Karpas-422 (cell line): Measurements from ENCODE around the gene ASL. TPM values are rescaled to one million over a fixed set of nuclear protein-coding genes. Genes with fewer than 3 reads are reported as not detected.
"Not testable (repeated sequence)": the region's sequence is repeated elsewhere in the genome, so short reads cannot be mapped to it uniquely, and the experiment has no call there.

Experiments
- DNase-seq: peaks from one replicate; pipeline ENCODE4 v3.0.0-alpha.2; 2015
- H2AFZ ChIP-seq: fragments of 200-600 bp; sonication (generic); 2 replicates; pipeline ENCODE4 v1.6.1; 2014; ENCODE audit warnings: antibody characterized with exemption, low read length, mixed read lengths
- H3K27ac ChIP-seq: fragments of 200-600 bp; sonication (generic); 2 replicates; pipeline ENCODE4 v1.5.1; 2014; ENCODE audit warnings: mild to moderate bottlenecking, low read length, moderate library complexity
- H3K27me3 ChIP-seq: fragments of 200-600 bp; sonication (generic); 2 replicates; pipeline ENCODE4 v1.6.1; 2014; ENCODE audit warnings: low read length, mixed read lengths
- H3K36me3 ChIP-seq: fragments of 200-600 bp; sonication (generic); 2 replicates; pipeline ENCODE4 v1.6.1; 2014; ENCODE audit warnings: low read length, mixed read lengths; ENCODE audit not compliant: insufficient read depth
- H3K4me1 ChIP-seq: fragments of 200-600 bp; sonication (generic); 2 replicates; pipeline ENCODE4 v1.6.1; 2014; ENCODE audit warnings: mild to moderate bottlenecking, low read length, mixed read lengths
- H3K4me2 ChIP-seq: fragments of 200-600 bp; sonication (generic); 2 replicates; pipeline ENCODE4 v1.6.1; 2014; ENCODE audit warnings: low read length, low read depth, mild to moderate bottlenecking; ENCODE audit not compliant: poor library complexity, severe bottlenecking
- H3K4me3 ChIP-seq: fragments of 200-600 bp; sonication (generic); 2 replicates; pipeline ENCODE4 v1.5.1; 2014; ENCODE audit warnings: mild to moderate bottlenecking, antibody characterized with exemption, low read length, mixed read lengths
- H3K79me2 ChIP-seq: fragments of 200-600 bp; sonication (generic); 2 replicates; pipeline ENCODE4 v1.6.1; 2014; ENCODE audit warnings: mild to moderate bottlenecking, low read length, mixed read lengths
- H3K9ac ChIP-seq: fragments of 200-600 bp; sonication (generic); 2 replicates; pipeline ENCODE4 v1.6.0; 2014; ENCODE audit warnings: low read length
- H3K9me2 ChIP-seq: fragments of 200-600 bp; sonication (generic), shearing (Covaris generic); replicated peaks from 2 replicates; pipeline ENCODE4 v1.6.0; 2014; ENCODE audit warnings: mild to moderate bottlenecking, low read length, moderate library complexity; ENCODE audit not compliant: insufficient read depth
- H3K9me3 ChIP-seq: fragments of 300-700, 200-600 bp; sonication (generic); 2 replicates; pipeline ENCODE4 v1.6.1; 2014; ENCODE audit warnings: low read length, mixed read lengths
- H4K20me1 ChIP-seq: fragments of 200-600 bp; sonication (generic); 2 replicates; pipeline ENCODE4 v1.6.1; 2014; ENCODE audit warnings: mild to moderate bottlenecking, antibody characterized with exemption, low read length, low read depth; ENCODE audit not compliant: insufficient read depth
- total RNA-seq: library from RNA; depleted of rRNA; stranded (reverse); fragments of >200 nt; shearing (Covaris generic); gene quantifications from 2 replicates; pipeline ENCODE4 v1.2.3, GENCODE V29; 2014; ENCODE audit warnings: low replicate concordance; rRNA removed

The ASL gene
- total RNA-seq = 19.4 and 51.3 TPM in 2 replicates

GRCh38 chr7:66075590-66076461 is at the start of gene ASL:
ASL (plus strand) TSS chr7:66075819; CDS start chr7:66076082, 263 bp downstream.
- H3K9me3 ChIP-seq = no peaks in the 10 kb centered on the region
- peak within 1 kb of the TSS; percentile 77 for H3K4me3 ChIP-seq
- H3K4me2 ChIP-seq = peak within 1 kb of the TSS; percentile 82
- H3K79me2 ChIP-seq = peaks cover 30% of the 10 kb centered on the region
- 0 out of 2 replicates have a peak within 1 kb of the TSS, but pooled peaks have one; percentile 23 for H3K27ac ChIP-seq
- H3K9ac ChIP-seq = peak within 1 kb of the TSS; percentile 90
- H2AFZ ChIP-seq = peak within 1 kb of the TSS; percentile 82
- H3K36me3 ChIP-seq = 0 out of 2 replicates have a peak, but pooled peaks cover 3% of the 10 kb centered on the region
- H3K9me2 ChIP-seq = no peaks in the 10 kb centered on the region
- DNase-seq = peak; percentile 95
- no peaks in the 10 kb centered on the region for H3K27me3 ChIP-seq
- peaks cover 9% of the 10 kb centered on the region for H3K4me1 ChIP-seq
- no peaks in the 10 kb centered on the region for H4K20me1 ChIP-seq

GRCh38 chr7:66028342-66028741 is 47.3 kb upstream of the ASL start:
- not testable (repeated sequence) for H4K20me1 ChIP-seq, DNase-seq, H2AFZ ChIP-seq, H3K4me3 ChIP-seq, H3K4me2 ChIP-seq, H3K27me3 ChIP-seq, H3K9me2 ChIP-seq, H3K9me3 ChIP-seq, H3K27ac ChIP-seq, H3K9ac ChIP-seq, H3K79me2 ChIP-seq, H3K36me3 ChIP-seq, H3K4me1 ChIP-seq

- H3K36me3 ChIP-seq = no peaks in the 10 kb centered on the region
- no peaks in the 10 kb centered on the region for H3K9me3 ChIP-seq
- H3K4me2 ChIP-seq = no peak overlapping the region
- H3K9ac ChIP-seq = no peak overlapping the region
- no peak overlapping the region for H3K4me3 ChIP-seq
- DNase-seq = no peak
- no peak overlapping the region for H2AFZ ChIP-seq
- H3K27me3 ChIP-seq = no peaks in the 10 kb centered on the region
- H3K79me2 ChIP-seq = no peaks in the 10 kb centered on the region
- no peaks in the 10 kb centered on the region for H3K4me1 ChIP-seq
- H3K9me2 ChIP-seq = no peaks in the 10 kb centered on the region
- no peak overlapping the region for H3K27ac ChIP-seq
- no peaks in the 10 kb centered on the region for H4K20me1 ChIP-seq
These were observed 41.9 kb upstream of the ASL start for GRCh38 chr7:66033471-66034385.

- H3K36me3 ChIP-seq, H3K4me1 ChIP-seq, DNase-seq, H3K27me3 ChIP-seq, H3K4me3 ChIP-seq, H2AFZ ChIP-seq, H3K9ac ChIP-seq, H3K9me3 ChIP-seq, H3K9me2 ChIP-seq, H3K27ac ChIP-seq, H4K20me1 ChIP-seq, H3K4me2 ChIP-seq, H3K79me2 ChIP-seq: not testable (repeated sequence)
These were observed 41.1 kb upstream of the ASL start for GRCh38 chr7:66034436-66035010.

- Histone ChIP-seq H2AFZ (no peak overlapping the region), H3K9ac (no peak overlapping the region), H3K9me2 (no peaks in the 10 kb centered on the region), H3K4me2 (no peak overlapping the region), H3K27ac (no peak overlapping the region), H4K20me1 (no peaks in the 10 kb centered on the region), H3K27me3 (no peaks in the 10 kb centered on the region), H3K4me1 (no peaks in the 10 kb centered on the region), H3K4me3 (no peak overlapping the region), H3K79me2 (no peaks in the 10 kb centered on the region), H3K36me3 (no peaks in the 10 kb centered on the region), H3K9me3 (no peaks in the 10 kb centered on the region)
- no peak for DNase-seq
These were observed 39.2 kb upstream of the ASL start for GRCh38 chr7:66036382-66036781.

GRCh38 chr7:66036788-66037187 is 38.8 kb upstream of the ASL start:
- H3K27me3 ChIP-seq = no peaks in the 10 kb centered on the region
- no peak overlapping the region for H3K27ac ChIP-seq
- no peaks in the 10 kb centered on the region for H4K20me1 ChIP-seq
- DNase-seq = no peak
- no peaks in the 10 kb centered on the region for H3K36me3 ChIP-seq
- H3K9me3 ChIP-seq = no peaks in the 10 kb centered on the region
- no peaks in the 10 kb centered on the region for H3K79me2 ChIP-seq
- no peak overlapping the region for H2AFZ ChIP-seq
- no peak overlapping the region for H3K4me2 ChIP-seq
- H3K4me3 ChIP-seq = no peak overlapping the region
- no peak overlapping the region for H3K9ac ChIP-seq
- H3K4me1 ChIP-seq = no peaks in the 10 kb centered on the region
- no peaks in the 10 kb centered on the region for H3K9me2 ChIP-seq

- Histone ChIP-seq H4K20me1 (no peaks in the 10 kb centered on the region), H3K27me3 (no peaks in the 10 kb centered on the region), H3K9ac (no peak overlapping the region), H3K9me3 (no peaks in the 10 kb centered on the region), H3K27ac (no peak overlapping the region), H3K4me2 (no peak overlapping the region), H3K36me3 (no peaks in the 10 kb centered on the region), H3K4me3 (no peak overlapping the region), H3K9me2 (no peaks in the 10 kb centered on the region), H3K79me2 (no peaks in the 10 kb centered on the region), H2AFZ (no peak overlapping the region), H3K4me1 (no peaks in the 10 kb centered on the region)
- DNase-seq = no peak
These were observed 36.4 kb upstream of the ASL start for GRCh38 chr7:66039094-66039670.
